ENCODE measurements around the gene LURAP1L.
"Not testable (repeated sequence)": the region's sequence is repeated elsewhere in the genome, so short reads cannot be mapped to it uniquely, and the experiment has no call there.

LURAP1L gene

GRCh38 chr9:12859704-12860251 lies 85.0 kb downstream of the LURAP1L start:
- Histone ChIP-seq H3K36me3 (no peaks in the 10 kb centered on the region), H3K27me3 (no peaks in the 10 kb centered on the region), H3K9me3 (no peaks in the 10 kb centered on the region), H3K4me1 (peaks cover 9% of the 10 kb centered on the region; the same call in 1 of the 2 replicates), H3K4me3 (ENCODE audit: low read depth, low read length) (no peak overlapping the region)
- TF ChIP-seq, protein P1, sequence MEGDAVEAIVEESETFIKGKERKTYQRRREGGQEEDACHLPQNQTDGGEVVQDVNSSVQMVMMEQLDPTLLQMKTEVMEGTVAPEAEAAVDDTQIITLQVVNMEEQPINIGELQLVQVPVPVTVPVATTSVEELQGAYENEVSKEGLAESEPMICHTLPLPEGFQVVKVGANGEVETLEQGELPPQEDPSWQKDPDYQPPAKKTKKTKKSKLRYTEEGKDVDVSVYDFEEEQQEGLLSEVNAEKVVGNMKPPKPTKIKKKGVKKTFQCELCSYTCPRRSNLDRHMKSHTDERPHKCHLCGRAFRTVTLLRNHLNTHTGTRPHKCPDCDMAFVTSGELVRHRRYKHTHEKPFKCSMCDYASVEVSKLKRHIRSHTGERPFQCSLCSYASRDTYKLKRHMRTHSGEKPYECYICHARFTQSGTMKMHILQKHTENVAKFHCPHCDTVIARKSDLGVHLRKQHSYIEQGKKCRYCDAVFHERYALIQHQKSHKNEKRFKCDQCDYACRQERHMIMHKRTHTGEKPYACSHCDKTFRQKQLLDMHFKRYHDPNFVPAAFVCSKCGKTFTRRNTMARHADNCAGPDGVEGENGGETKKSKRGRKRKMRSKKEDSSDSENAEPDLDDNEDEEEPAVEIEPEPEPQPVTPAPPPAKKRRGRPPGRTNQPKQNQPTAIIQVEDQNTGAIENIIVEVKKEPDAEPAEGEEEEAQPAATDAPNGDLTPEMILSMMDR (IDR thresholded peaks at IDR 0.05; ENCODE audit: low read depth, low read length) = no peak
- no peak for DNase-seq

DNA sequence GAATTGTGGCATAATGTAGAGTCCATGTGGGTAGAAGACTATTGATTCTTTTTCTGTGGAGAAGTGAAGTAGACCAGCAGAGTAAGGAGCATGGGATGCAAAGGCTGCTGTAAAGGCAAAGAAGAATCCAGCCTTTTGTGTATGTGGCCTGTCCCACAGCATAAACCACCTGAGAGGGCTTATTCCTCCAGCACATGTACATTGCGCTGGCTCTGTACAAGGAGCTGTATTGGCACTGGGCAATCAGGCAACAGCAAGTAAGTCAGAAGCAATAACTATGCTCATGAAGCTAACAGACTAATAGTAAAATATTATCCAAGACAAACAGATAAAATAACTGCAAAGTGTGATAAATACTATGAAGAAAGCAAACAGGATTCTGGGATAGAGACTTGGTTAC lies 86.2 kb downstream of the LURAP1L start:
- TF ChIP-seq, protein P1 (IDR thresholded peaks at IDR 0.05; ENCODE audit: low read depth, low read length) = no peak
- Histone ChIP-seq H3K36me3 (no peaks in the 10 kb centered on the region), H3K4me3 (ENCODE audit: low read depth, low read length) (no peak overlapping the region), H3K4me1 (peaks cover 9% of the 10 kb centered on the region; the same call in 1 of the 2 replicates), H3K9me3 (no peaks in the 10 kb centered on the region), H3K27me3 (no peaks in the 10 kb centered on the region)
- no peak for DNase-seq

GRCh38 chr9:12862611-12863410 lies 88.0 kb downstream of the LURAP1L start:
- TF ChIP-seq, protein P1 (IDR thresholded peaks at IDR 0.05; ENCODE audit: low read depth, low read length) = no peak
- Histone ChIP-seq H3K4me3 (ENCODE audit: low read depth, low read length) (no peak overlapping the region), H3K9me3 (no peaks in the 10 kb centered on the region), H3K4me1 (0 out of 2 replicates have a peak, but pooled peaks cover 3% of the 10 kb centered on the region), H3K36me3 (no peaks in the 10 kb centered on the region), H3K27me3 (no peaks in the 10 kb centered on the region)
- peak; percentile 16 for DNase-seq

DNA sequence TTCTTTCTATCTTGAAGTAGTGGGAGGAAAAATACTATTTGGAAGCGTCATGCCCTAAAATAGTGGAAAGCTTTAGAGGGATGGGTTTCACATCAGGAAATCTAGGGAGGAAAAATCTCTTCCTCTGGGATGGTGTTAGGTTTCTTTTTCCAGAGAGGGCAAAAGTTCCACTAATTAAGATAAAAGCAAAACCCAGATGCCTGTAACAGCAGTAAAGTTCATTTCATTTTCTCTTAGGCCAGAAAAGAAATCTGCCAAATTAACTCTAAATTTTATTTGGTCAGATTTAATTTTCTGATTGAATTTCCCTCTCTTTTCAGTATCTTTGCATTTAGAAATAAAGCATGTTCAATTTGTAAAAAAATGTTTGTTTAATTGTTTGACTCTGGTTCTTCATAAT lies 88.8 kb downstream of the LURAP1L start:
- Histone ChIP-seq H3K27me3 (no peaks in the 10 kb centered on the region), H3K36me3 (no peaks in the 10 kb centered on the region), H3K4me1 (0 out of 2 replicates have a peak, but pooled peaks cover 3% of the 10 kb centered on the region), H3K9me3 (no peaks in the 10 kb centered on the region), H3K4me3 (ENCODE audit: low read depth, low read length) (no peak overlapping the region)
- DNase-seq = no peak
- TF ChIP-seq, protein P1 (IDR thresholded peaks at IDR 0.05; ENCODE audit: low read depth, low read length) = no peak

GRCh38 chr9:12865380-12865779 lies 90.6 kb downstream of the LURAP1L start:
- not testable (repeated sequence) for H3K4me3 ChIP-seq (ENCODE audit: low read depth, low read length); H3K9me3 ChIP-seq; DNase-seq; H3K36me3 ChIP-seq; H3K4me1 ChIP-seq; H3K27me3 ChIP-seq

All from BE2C (cell line).